Fibroblast of the aortic adventitia (primary cell): ENCODE data around the gene GRIK3. TPM values are rescaled to one million over a fixed set of nuclear protein-coding genes. Genes with fewer than 3 reads are reported as not detected.

Experiments
- DNase-seq: peaks from one replicate; pipeline ENCODE4 v3.0.0-alpha.2; 2010; ENCODE audit warnings: low read depth
- H3K4me3 ChIP-seq: 2 replicates; pipeline ENCODE4 v1.5.1; 2011; ENCODE audit warnings: low read depth, mild to moderate bottlenecking, control low read depth, low read length, moderate library complexity
- total RNA-seq: library from RNA; depleted of rRNA; stranded (reverse); fragments of >200 nt; gene quantifications from 2 replicates; pipeline ENCODE4 v1.2.3, GENCODE V29; 2012; ENCODE audit warnings: low replicate concordance
- TF ChIP-seq, protein P1 (sequence below): IDR thresholded peaks from 2 replicates; pipeline ENCODE4 v1.5.1; 2011; ENCODE audit warnings: mild to moderate bottlenecking, low read length, control low read depth, inconsistent platforms; ENCODE audit not compliant: insufficient read depth

GRIK3 gene
- total RNA-seq, 1 donor, result not detected

DNA sequence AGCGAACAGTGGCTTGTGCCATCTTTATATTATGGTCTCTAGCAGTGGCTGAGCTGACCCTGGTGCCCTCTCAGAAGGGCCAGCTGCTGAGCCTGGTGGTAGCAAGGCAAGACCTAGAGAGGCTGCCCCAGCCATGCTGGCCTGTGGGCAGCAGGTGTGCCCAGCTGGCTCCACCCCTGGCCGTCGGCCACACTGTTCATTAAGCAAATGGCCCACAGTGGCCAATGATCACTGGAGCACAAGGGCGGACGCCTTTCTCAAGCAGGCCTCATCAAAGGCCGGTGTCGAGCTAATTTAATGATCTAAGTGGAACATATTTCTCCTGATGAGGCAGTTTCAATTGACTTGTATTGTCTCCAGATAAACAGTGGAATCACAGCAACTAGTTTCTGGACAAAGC is 89.4 kb downstream of the GRIK3 start:
- TF ChIP-seq, protein P1, sequence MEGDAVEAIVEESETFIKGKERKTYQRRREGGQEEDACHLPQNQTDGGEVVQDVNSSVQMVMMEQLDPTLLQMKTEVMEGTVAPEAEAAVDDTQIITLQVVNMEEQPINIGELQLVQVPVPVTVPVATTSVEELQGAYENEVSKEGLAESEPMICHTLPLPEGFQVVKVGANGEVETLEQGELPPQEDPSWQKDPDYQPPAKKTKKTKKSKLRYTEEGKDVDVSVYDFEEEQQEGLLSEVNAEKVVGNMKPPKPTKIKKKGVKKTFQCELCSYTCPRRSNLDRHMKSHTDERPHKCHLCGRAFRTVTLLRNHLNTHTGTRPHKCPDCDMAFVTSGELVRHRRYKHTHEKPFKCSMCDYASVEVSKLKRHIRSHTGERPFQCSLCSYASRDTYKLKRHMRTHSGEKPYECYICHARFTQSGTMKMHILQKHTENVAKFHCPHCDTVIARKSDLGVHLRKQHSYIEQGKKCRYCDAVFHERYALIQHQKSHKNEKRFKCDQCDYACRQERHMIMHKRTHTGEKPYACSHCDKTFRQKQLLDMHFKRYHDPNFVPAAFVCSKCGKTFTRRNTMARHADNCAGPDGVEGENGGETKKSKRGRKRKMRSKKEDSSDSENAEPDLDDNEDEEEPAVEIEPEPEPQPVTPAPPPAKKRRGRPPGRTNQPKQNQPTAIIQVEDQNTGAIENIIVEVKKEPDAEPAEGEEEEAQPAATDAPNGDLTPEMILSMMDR, result no peak
- DNase-seq, result no peak
- no peak overlapping the region for H3K4me3 ChIP-seq

GRCh38 chr1:36942148-36942547 is 92.2 kb downstream of the GRIK3 start:
- TF ChIP-seq, protein P1, result no peak
- no peak for DNase-seq

GRCh38 chr1:36941316-36941978 is 92.9 kb downstream of the GRIK3 start:
- TF ChIP-seq, protein P1, result no peak
- H3K4me3 ChIP-seq, result no peak overlapping the region
- DNase-seq, result no peak

More at GRCh38 chr1:36942148-36942547, 92.2 kb downstream of the GRIK3 start:
- H3K4me3 ChIP-seq, result no peak overlapping the region

- no peak for DNase-seq
- TF ChIP-seq, protein P1, result no peak
- H3K4me3 ChIP-seq, result no peak overlapping the region
Measured at GRCh38 chr1:36938819-36939218, 95.5 kb downstream of the GRIK3 start.

DNA sequence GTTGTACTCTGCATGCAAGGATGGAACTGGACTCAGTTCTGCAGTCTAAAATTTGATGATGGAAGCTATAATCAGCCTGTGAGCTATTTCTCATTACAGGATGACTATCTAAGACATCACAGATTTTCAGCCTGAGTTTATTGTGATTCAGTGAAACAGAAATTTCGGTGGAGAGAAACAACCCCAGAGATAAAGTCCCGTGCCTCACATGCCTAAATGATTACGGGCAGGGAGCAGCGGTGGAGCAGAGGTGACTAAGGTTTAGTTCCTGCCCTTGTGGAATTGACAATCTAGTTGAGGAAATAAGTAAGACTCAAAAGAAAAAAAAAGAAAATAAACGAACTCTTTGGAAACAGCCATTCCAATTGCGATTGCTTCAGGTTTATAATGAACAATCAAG is 96.9 kb downstream of the GRIK3 start:
- TF ChIP-seq, protein P1, result no peak
- DNase-seq, result no peak
- H3K4me3 ChIP-seq, result no peak overlapping the region

GRCh38 chr1:36934061-36934460 is 100.3 kb downstream of the GRIK3 start:
- TF ChIP-seq, protein P1, result no peak
- no peak overlapping the region for H3K4me3 ChIP-seq
- no peak for DNase-seq

GRCh38 chr1:36927826-36928225 is 106.5 kb downstream of the GRIK3 start:
- H3K4me3 ChIP-seq, result no peak overlapping the region
- TF ChIP-seq, protein P1, result no peak
- no peak for DNase-seq
